Mesendoderm (in vitro differentiated cells): ENCODE results near the gene CIDEB.

Source experiments
- DNase-seq: peaks from one replicate; pipeline ENCODE4 v3.0.0; 2013
- H2AK5ac ChIP-seq: 2 replicates; pipeline ENCODE4 v1.6.1; 2013; ENCODE audit warnings: low read length, inconsistent platforms
- H2BK120ac ChIP-seq: 2 replicates; pipeline ENCODE4 v1.6.1; 2013; ENCODE audit warnings: low read depth, mild to moderate bottlenecking, low read length, moderate library complexity, mixed read lengths
- H2BK15ac ChIP-seq: replicated peaks from 2 replicates; pipeline ENCODE4 v1.6.1; 2013; ENCODE audit warnings: low read depth, mild to moderate bottlenecking, moderate library complexity
- H2BK5ac ChIP-seq: 2 replicates; pipeline ENCODE4 v1.6.1; 2013; ENCODE audit warnings: low read length, inconsistent platforms
- H3K18ac ChIP-seq: 2 replicates; pipeline ENCODE4 v1.6.1; 2013; ENCODE audit warnings: mild to moderate bottlenecking, low read length, mixed read lengths
- H3K23ac ChIP-seq: one replicate; pipeline ENCODE4 v1.6.1; 2013; ENCODE audit warnings: low read length
- H3K27ac ChIP-seq: 2 replicates; pipeline ENCODE4 v1.5.1; 2013; ENCODE audit warnings: low read depth, mild to moderate bottlenecking, inconsistent platforms, low read length, moderate library complexity
- H3K27me3 ChIP-seq: 2 replicates; pipeline ENCODE4 v1.6.1; 2013; ENCODE audit warnings: low read length, control low read depth, mild to moderate bottlenecking, inconsistent platforms; ENCODE audit not compliant: insufficient read depth, poor library complexity
- H3K36me3 ChIP-seq: 2 replicates; pipeline ENCODE4 v1.6.1; 2013; ENCODE audit warnings: low read length, inconsistent platforms; ENCODE audit not compliant: control insufficient read depth, insufficient read depth
- H3K4ac ChIP-seq: one replicate; pipeline ENCODE4 v1.6.1; 2013; ENCODE audit warnings: low read depth, mild to moderate bottlenecking, low read length, moderate library complexity
- H3K4me1 ChIP-seq: 2 replicates; pipeline ENCODE4 v1.6.1; 2013; ENCODE audit warnings: low read depth, low read length, inconsistent platforms; ENCODE audit not compliant: control insufficient read depth
- H3K4me2 ChIP-seq: 2 replicates; pipeline ENCODE4 v1.6.1; 2013; ENCODE audit warnings: low read length
- H3K4me3 ChIP-seq: 2 replicates; pipeline ENCODE4 v1.5.1; 2013; ENCODE audit warnings: mild to moderate bottlenecking, low read length
- H3K56ac ChIP-seq: one replicate; pipeline ENCODE4 v1.6.1; 2013; ENCODE audit warnings: low read length
- H3K79me1 ChIP-seq: 2 replicates; pipeline ENCODE4 v1.6.1; 2013; ENCODE audit warnings: low read length, inconsistent platforms
- H3K79me2 ChIP-seq: 2 replicates; pipeline ENCODE4 v1.6.1; 2013; ENCODE audit warnings: mild to moderate bottlenecking, low read length; ENCODE audit not compliant: control insufficient read depth, insufficient read depth
- H3K9ac ChIP-seq: 2 replicates; pipeline ENCODE4 v1.6.1; 2013; ENCODE audit warnings: low read length, inconsistent platforms
- H4K5ac ChIP-seq: one replicate; pipeline ENCODE4 v1.6.1; 2013; ENCODE audit warnings: low read length
- H4K8ac ChIP-seq: one replicate; pipeline ENCODE4 v1.6.1; 2013; ENCODE audit warnings: low read depth, mild to moderate bottlenecking, control low read depth, low read length, moderate library complexity
- WGBS: extraction: QIAGEN DNeasy Blood & Tissue Kit; methylation state at CpG from one replicate; pipeline ENCODE4 v1.1.7; 2013; ENCODE audit warnings: low lambda C conversion rate, missing lambda C conversion rate; ENCODE audit not compliant: insufficient coverage; ENCODE audit errors: extremely low coverage; 5-methylcytosine and 5-hydroxymethylcytosine counted together

CIDEB gene

GRCh38 chr14:24291446-24292117 is 16.2 kb downstream of the CIDEB start:
- no peak overlapping the region for H3K4ac ChIP-seq
- H3K4me1 ChIP-seq = no peaks in the 10 kb centered on the region
- no peaks in the 10 kb centered on the region for H3K79me2 ChIP-seq
- no peak overlapping the region for H2BK15ac ChIP-seq
- H2BK5ac ChIP-seq = no peak overlapping the region
- H3K27ac ChIP-seq = no peak overlapping the region
- no peak for DNase-seq
- no peak overlapping the region for H3K4me3 ChIP-seq
- peaks cover 2% of the 10 kb centered on the region for H3K36me3 ChIP-seq
- H4K8ac ChIP-seq = no peak overlapping the region
- H3K18ac ChIP-seq = no peak overlapping the region
- no peak overlapping the region for H4K5ac ChIP-seq
- H3K56ac ChIP-seq = no peak overlapping the region
- H3K79me1 ChIP-seq = no peaks in the 10 kb centered on the region
- no peak overlapping the region for H2AK5ac ChIP-seq
- H3K9ac ChIP-seq = no peak overlapping the region
- WGBS = no CpG with 5 or more reads among the region's 3 CpGs
- no peak overlapping the region for H2BK120ac ChIP-seq
- no peak overlapping the region for H3K23ac ChIP-seq
- H3K4me2 ChIP-seq = no peak overlapping the region
- no peaks in the 10 kb centered on the region for H3K27me3 ChIP-seq

GRCh38 chr14:24290746-24291145 is 17.0 kb downstream of the CIDEB start:
- DNase-seq = no peak
- WGBS = no CpG with 5 or more reads among the region's 9 CpGs
- Histone ChIP-seq H3K56ac (no peak overlapping the region), H4K8ac (no peak overlapping the region), H4K5ac (no peak overlapping the region), H2BK5ac (no peak overlapping the region), H3K79me2 (no peaks in the 10 kb centered on the region), H3K4ac (no peak overlapping the region), H3K27me3 (no peaks in the 10 kb centered on the region), H2BK120ac (no peak overlapping the region), H3K18ac (no peak overlapping the region), H3K23ac (no peak overlapping the region), H3K4me1 (no peaks in the 10 kb centered on the region), H2AK5ac (no peak overlapping the region), H3K79me1 (no peaks in the 10 kb centered on the region), H3K4me2 (no peak overlapping the region), H3K9ac (no peak overlapping the region), H3K27ac (no peak overlapping the region), H2BK15ac (no peak overlapping the region), H3K4me3 (no peak overlapping the region), H3K36me3 (peaks cover 2% of the 10 kb centered on the region)

GRCh38 chr14:24289649-24290280 is 18.0 kb downstream of the CIDEB start:
- no peak overlapping the region for H2BK15ac ChIP-seq
- H4K8ac ChIP-seq = no peak overlapping the region
- no peak overlapping the region for H4K5ac ChIP-seq
- no peak overlapping the region for H2AK5ac ChIP-seq
- H2BK120ac ChIP-seq = no peak overlapping the region
- H2BK5ac ChIP-seq = no peak overlapping the region
- no peak overlapping the region for H3K27ac ChIP-seq
- no peaks in the 10 kb centered on the region for H3K79me1 ChIP-seq
- H3K4me3 ChIP-seq = no peak overlapping the region
- no peak overlapping the region for H3K56ac ChIP-seq
- no peak overlapping the region for H3K4ac ChIP-seq
- no CpG with 5 or more reads among the region's 6 CpGs for WGBS
- peaks cover 2% of the 10 kb centered on the region for H3K36me3 ChIP-seq
- no peak overlapping the region for H3K9ac ChIP-seq
- no peak for DNase-seq
- H3K18ac ChIP-seq = no peak overlapping the region
- H3K4me1 ChIP-seq = no peaks in the 10 kb centered on the region
- no peak overlapping the region for H3K4me2 ChIP-seq
- H3K27me3 ChIP-seq = no peaks in the 10 kb centered on the region
- no peaks in the 10 kb centered on the region for H3K79me2 ChIP-seq
- H3K23ac ChIP-seq = no peak overlapping the region

- no peak for DNase-seq
- Histone ChIP-seq H3K27ac (no peak overlapping the region), H4K5ac (no peak overlapping the region)
Measured at GRCh38 chr14:24286996-24287395, 20.8 kb downstream of the CIDEB start.

GRCh38 chr14:24285351-24285750 is 22.4 kb downstream of the CIDEB start:
- Histone ChIP-seq H4K5ac (no peak overlapping the region), H3K4me3 (no peak overlapping the region), H2BK15ac (no peak overlapping the region), H3K18ac (no peak overlapping the region), H2BK120ac (no peak overlapping the region), H3K23ac (no peak overlapping the region), H3K56ac (no peak overlapping the region), H2AK5ac (no peak overlapping the region), H3K4me2 (no peak overlapping the region), H3K79me2 (no peaks in the 10 kb centered on the region), H4K8ac (no peak overlapping the region), H3K4me1 (no peaks in the 10 kb centered on the region), H3K4ac (no peak overlapping the region), H2BK5ac (no peak overlapping the region), H3K79me1 (no peaks in the 10 kb centered on the region), H3K36me3 (peaks cover 2% of the 10 kb centered on the region), H3K27me3 (no peaks in the 10 kb centered on the region), H3K9ac (no peak overlapping the region), H3K27ac (no peak overlapping the region)
- WGBS = no CpG with 5 or more reads among the region's 4 CpGs
- no peak for DNase-seq

More at GRCh38 chr14:24286996-24287395, 20.8 kb downstream of the CIDEB start:
- Histone ChIP-seq H3K4ac (no peak overlapping the region), H3K4me2 (no peak overlapping the region), H3K79me2 (no peaks in the 10 kb centered on the region), H3K27me3 (no peaks in the 10 kb centered on the region), H3K56ac (no peak overlapping the region), H2BK5ac (no peak overlapping the region), H2BK15ac (no peak overlapping the region), H4K8ac (no peak overlapping the region), H3K4me1 (no peaks in the 10 kb centered on the region), H3K9ac (no peak overlapping the region), H2AK5ac (no peak overlapping the region), H3K23ac (no peak overlapping the region), H3K36me3 (peaks cover 2% of the 10 kb centered on the region), H2BK120ac (no peak overlapping the region), H3K18ac (no peak overlapping the region), H3K79me1 (no peaks in the 10 kb centered on the region), H3K4me3 (no peak overlapping the region)
- WGBS = no CpG with 5 or more reads among the region's 5 CpGs
